Naive B cell (primary cell): ENCODE data around the gene SLC8A2. TPM values are rescaled to one million over a fixed set of nuclear protein-coding genes. Genes with fewer than 3 reads are reported as not detected.

Experiments used
- ATAC-seq, 2 donors: fragments of 150-1000 bp; cut with Tn5 transposase; 2 replicates each; pipeline ENCODE4 v1.10.0; 2021; ENCODE audit warnings: low read depth in 2 of 2, mild to moderate bottlenecking in 2 of 2, moderate library complexity in 2 of 2
- DNase-seq: peaks from one replicate; pipeline ENCODE4 v3.0.0; 2022
- H3K27ac Mint-ChIP-seq, 6 donors: one replicate each; pipeline ENCODE4 v1.8.0; 2020 to 2022; ENCODE audit warnings: mild to moderate bottlenecking in 6 of 6, mixed read lengths in 6 of 6, moderate library complexity in 5 of 6, inconsistent platforms in 2 of 6
- H3K27me3 Mint-ChIP-seq, 3 donors: one replicate each; pipeline ENCODE4 v1.8.0; 2021 to 2022; ENCODE audit warnings: mixed read lengths in 3 of 3, mild to moderate bottlenecking in 1 of 3
- H3K36me3 Mint-ChIP-seq, 2 donors: one replicate each; pipeline ENCODE4 v1.8.0; 2020 to 2022; ENCODE audit warnings: mixed read lengths in 2 of 2, inconsistent platforms in 1 of 2, mild to moderate bottlenecking in 1 of 2
- H3K4me1 Mint-ChIP-seq, 3 donors: one replicate each; pipeline ENCODE4 v1.8.0; 2020 to 2022; ENCODE audit warnings: mixed read lengths in 3 of 3, inconsistent platforms in 1 of 3, mild to moderate bottlenecking in 1 of 3, moderate library complexity in 1 of 3
- H3K4me3 Mint-ChIP-seq, 8 donors: one replicate each; pipeline ENCODE4 v1.8.0; 2020 to 2022; ENCODE audit warnings: mild to moderate bottlenecking in 8 of 8, mixed read lengths in 8 of 8, moderate library complexity in 8 of 8, inconsistent platforms in 2 of 8
- H3K9me3 Mint-ChIP-seq, 7 donors: one replicate each; pipeline ENCODE4 v1.8.0; 2020 to 2022; ENCODE audit warnings: mixed read lengths in 7 of 7, mild to moderate bottlenecking in 5 of 7, inconsistent platforms in 2 of 7, moderate library complexity in 1 of 7
- polyA plus RNA-seq, 6 donors: library from polyadenylated mRNA; unstranded; fragments of 300-500 nt; fragmentation: Illumina TruSeq; gene quantifications; one replicate each; pipeline ENCODE4 v1.2.3, GENCODE V29; 2021; ENCODE audit warnings: low read depth in 6 of 6

The SLC8A2 gene
- polyA plus RNA-seq, 6 donors from 2014 or later, result not detected

GRCh38 chr19:47509973-47510372 lies 38.3 kb upstream of the SLC8A2 start:
- H3K27ac Mint-ChIP-seq, result peak overlapping the region in 1 of 6 donors; percentile 70
- peaks cover 48 to 68% (median 52%) of the 10 kb centered on the region in 3 donors for H3K4me1 Mint-ChIP-seq
- H3K4me3 Mint-ChIP-seq, result peak overlapping the region in 3 of 8 donors; percentile 10 to 95 (median 26)
- no peak for DNase-seq
- no peak for ATAC-seq
- H3K9me3 Mint-ChIP-seq, result no peaks in the 10 kb centered on the region
- H3K36me3 Mint-ChIP-seq, result no peaks in the 10 kb centered on the region
- H3K27me3 Mint-ChIP-seq, result no peaks in the 10 kb centered on the region

DNA sequence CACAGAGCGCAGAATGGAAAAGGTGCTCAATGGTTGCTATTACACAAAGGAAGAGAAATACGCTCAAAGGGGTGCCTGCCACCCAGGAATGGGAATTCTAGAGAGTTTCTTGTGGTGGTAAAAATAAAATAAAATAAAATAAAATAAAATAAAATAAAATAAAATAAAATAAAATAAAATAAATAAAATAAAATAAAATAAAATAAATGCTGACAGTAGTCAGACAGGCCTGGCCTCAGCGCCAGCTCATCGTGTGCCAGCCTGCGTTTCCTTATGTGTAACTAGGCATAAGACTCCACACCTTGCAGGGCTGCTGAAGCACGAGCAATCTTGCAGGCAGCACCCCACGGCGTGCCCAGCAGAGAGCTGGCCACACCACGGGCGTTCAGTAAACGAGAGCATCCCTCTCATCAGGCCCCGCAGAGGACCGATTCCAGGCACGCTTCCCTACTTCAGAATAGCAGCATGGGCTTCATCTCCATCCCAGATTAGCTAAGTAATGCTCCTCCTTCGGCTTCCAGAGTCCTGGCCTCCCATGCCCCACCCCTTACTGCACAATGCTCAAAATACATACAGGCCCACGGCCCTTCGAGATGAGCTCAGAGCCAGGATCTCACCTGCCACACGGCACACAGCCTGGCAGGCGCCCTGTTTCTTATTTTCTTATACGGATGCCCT lies 37.6 kb upstream of the SLC8A2 start:
- Mint-ChIP-seq H3K27ac (peak overlapping the region in 2 of 6 donors; percentile 15 to 33), H3K9me3 (no peaks in the 10 kb centered on the region), H3K27me3 (no peaks in the 10 kb centered on the region), H3K36me3 (no peaks in the 10 kb centered on the region), H3K4me3 (peak overlapping the region in 1 of 8 donors; percentile 95), H3K4me1 (peaks cover 42 to 61% (median 46%) of the 10 kb centered on the region in 3 donors)
- ATAC-seq, result no peak
- no peak for DNase-seq

DNA sequence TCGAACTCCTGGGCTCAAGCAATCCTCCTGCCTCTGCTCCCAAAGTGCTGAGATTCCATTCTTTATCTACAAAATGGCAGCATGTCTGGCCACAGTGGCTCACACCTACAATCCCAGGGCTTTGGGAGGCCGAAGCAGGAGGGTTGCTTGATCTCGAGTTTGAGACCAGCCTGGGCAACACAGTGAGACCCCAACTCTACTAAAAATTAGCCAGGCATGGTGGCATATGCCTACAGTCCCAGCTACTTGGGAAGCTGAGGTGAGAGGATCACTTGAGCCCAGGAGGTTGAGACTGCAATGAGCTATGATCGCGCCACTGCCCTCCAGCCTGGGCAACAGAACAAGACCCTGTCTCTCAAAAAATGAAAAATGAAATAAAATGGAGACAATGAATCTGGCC lies 37.0 kb upstream of the SLC8A2 start:
- H3K4me1 Mint-ChIP-seq, result peaks cover 36 to 55% (median 41%) of the 10 kb centered on the region in 3 donors
- H3K36me3 Mint-ChIP-seq, result no peaks in the 10 kb centered on the region

DNA sequence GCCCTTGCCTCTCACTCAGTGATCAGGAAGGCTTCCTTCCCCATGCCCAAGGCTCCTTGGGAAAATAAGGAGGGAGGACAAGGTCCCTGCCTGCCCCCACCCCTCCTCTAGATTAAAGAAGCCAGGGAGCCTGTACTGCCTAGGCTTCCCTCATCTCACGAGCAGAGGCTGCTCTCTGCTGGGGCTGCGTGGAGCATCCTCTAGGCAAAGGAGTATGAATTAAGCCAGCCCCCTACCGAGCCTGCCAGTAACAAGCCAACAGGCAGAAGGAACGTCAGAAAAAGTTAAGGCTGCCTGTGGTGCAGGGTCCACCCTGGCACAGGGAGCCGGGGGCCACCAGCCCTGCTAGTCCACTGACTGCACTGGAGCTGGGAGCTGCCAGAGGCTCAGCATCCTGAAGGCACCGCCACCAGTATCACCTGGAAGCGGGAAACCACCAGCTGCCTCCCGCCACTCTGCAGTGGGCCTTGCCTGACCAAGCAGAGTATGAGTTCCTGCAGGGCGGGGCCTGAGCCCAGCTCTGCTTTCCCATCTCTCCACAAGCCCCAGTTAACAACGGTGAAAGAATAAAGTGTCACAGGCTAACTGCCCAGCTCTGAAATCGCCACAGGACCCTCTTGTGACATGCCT lies 36.3 kb upstream of the SLC8A2 start:
- DNase-seq (no peak), ATAC-seq (no peak)
- H3K9me3 Mint-ChIP-seq, result no peaks in the 10 kb centered on the region
- peaks cover 33 to 53% (median 34%) of the 10 kb centered on the region in 3 donors for H3K4me1 Mint-ChIP-seq
- peak overlapping the region in 1 of 8 donors; percentile 27 for H3K4me3 Mint-ChIP-seq
- no peaks in the 10 kb centered on the region for H3K27me3 Mint-ChIP-seq
- H3K36me3 Mint-ChIP-seq, result peaks cover 5 to 7% of the 10 kb centered on the region in 2 donors
- peak overlapping the region in 1 of 6 donors; percentile 53 for H3K27ac Mint-ChIP-seq

More for the DNA sequence above, 37.0 kb upstream of the SLC8A2 start:
- DNase-seq (no peak), ATAC-seq (no peak)
- Mint-ChIP-seq H3K9me3 (no peaks in the 10 kb centered on the region), H3K4me3 (peak overlapping the region in 2 of 8 donors; percentile 3 to 27), H3K27ac (peak overlapping the region in 1 of 6 donors; percentile 53), H3K27me3 (no peaks in the 10 kb centered on the region)

DNA sequence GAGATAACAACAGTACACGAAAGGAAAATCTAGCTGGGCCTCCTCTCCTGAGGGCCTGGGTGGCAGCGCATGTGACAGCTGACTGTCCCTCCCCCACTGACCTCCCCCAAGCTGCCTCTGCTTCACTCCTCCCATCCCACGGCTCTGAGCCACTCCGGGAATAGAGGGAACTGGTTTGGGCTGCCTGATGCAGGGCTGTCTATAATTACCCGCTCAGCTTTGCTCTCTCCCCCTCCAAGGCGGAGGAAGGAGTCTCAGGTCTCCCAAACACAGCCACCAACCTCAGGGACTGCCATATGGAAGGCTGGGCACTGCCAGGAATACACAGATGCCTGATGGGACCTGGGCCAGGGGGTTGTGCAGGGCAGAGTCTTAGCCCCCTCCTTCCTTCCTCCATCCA lies 35.3 kb upstream of the SLC8A2 start:
- Mint-ChIP-seq H3K9me3 (no peaks in the 10 kb centered on the region), H3K27ac (peak overlapping the region in 1 of 6 donors; percentile 56), H3K4me1 (peaks cover 23 to 43% (median 24%) of the 10 kb centered on the region in 3 donors), H3K4me3 (no peak overlapping the region), H3K36me3 (peaks cover 8 to 11% of the 10 kb centered on the region in 2 donors), H3K27me3 (no peaks in the 10 kb centered on the region)
- no peak for ATAC-seq
- no peak for DNase-seq

GRCh38 chr19:47506459-47506858 lies 34.8 kb upstream of the SLC8A2 start:
- peak overlapping the region in 1 of 6 donors; percentile 44 for H3K27ac Mint-ChIP-seq
- H3K27me3 Mint-ChIP-seq, result no peaks in the 10 kb centered on the region
- ATAC-seq, result no peak
- H3K36me3 Mint-ChIP-seq, result peaks cover 11 to 13% of the 10 kb centered on the region in 2 donors
- DNase-seq, result no peak
- peak overlapping the region in 1 of 8 donors; percentile 5 for H3K4me3 Mint-ChIP-seq
- H3K9me3 Mint-ChIP-seq, result no peaks in the 10 kb centered on the region
- peaks cover 17 to 37% (median 18%) of the 10 kb centered on the region in 3 donors for H3K4me1 Mint-ChIP-seq

- peak overlapping the region in 2 of 6 donors; percentile 28 to 36 for H3K27ac Mint-ChIP-seq
These were observed 33.8 kb upstream of the SLC8A2 start for GRCh38 chr19:47505506-47505905.

DNA sequence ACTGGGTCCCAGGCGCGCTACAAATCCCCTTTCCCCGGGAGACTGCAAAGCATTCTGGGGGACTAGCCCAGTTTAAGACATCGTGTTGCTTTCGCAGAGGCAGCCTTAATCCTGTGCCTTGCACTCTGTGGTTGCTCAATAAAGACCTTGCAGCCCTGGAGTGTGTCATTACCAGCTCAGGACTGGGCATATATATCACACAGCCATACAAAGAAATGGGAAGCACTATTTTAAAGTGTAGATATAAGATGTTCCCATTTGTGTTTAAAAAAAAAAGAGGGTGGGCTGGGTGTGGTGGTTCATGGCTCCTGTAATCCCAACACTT lies 32.1 kb upstream of the SLC8A2 start:
- Mint-ChIP-seq H3K27ac (peak overlapping the region in 1 of 6 donors; percentile 59), H3K27me3 (no peaks in the 10 kb centered on the region), H3K4me1 (peaks cover 6 to 26% (median 8%) of the 10 kb centered on the region in 3 donors), H3K36me3 (peaks cover 11 to 15% of the 10 kb centered on the region in 2 donors), H3K4me3 (no peak overlapping the region), H3K9me3 (no peaks in the 10 kb centered on the region)
- DNase-seq (no peak), ATAC-seq (no peak)

More at GRCh38 chr19:47505506-47505905, 33.8 kb upstream of the SLC8A2 start:
- ATAC-seq (no peak), DNase-seq (no peak)
- Mint-ChIP-seq H3K4me3 (peak overlapping the region in 1 of 8 donors; percentile 29), H3K9me3 (no peaks in the 10 kb centered on the region), H3K36me3 (peaks cover 11 to 15% of the 10 kb centered on the region in 2 donors), H3K27me3 (no peaks in the 10 kb centered on the region), H3K4me1 (peaks cover 12 to 30% (median 17%) of the 10 kb centered on the region in 3 donors)

DNA sequence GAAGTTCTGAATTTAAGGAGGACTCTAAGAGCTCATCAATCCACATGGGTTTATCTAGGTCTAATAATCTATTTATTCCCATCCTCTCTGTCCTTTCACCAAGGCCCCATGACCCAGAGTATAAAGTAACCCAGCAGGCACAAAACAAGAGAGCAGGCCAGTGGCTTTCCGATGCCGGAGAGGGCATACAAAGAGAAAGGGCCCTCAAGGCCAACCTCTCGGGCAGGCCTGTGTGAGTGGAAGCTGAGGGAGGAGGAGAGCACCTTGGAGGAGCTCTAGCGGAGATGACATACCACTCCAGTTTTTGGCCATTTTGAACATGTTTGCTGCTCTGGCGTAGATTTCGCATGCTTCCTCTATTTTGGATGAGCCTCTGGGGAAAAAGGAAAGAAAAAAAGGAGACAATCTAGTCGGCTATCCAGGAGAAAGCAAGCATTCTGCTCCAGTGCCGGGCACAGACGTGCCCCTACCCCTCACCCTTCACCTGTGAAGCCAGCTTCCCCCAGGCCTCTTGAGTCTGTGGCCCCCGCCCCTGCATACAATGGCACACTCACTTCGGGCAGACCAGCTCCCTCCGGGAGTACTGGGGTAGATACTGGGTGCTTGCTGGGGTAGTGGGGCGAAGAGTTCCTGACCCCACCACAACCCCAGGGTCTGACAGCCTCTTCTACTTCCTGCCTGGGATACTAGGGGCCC lies 31.6 kb upstream of the SLC8A2 start:
- Mint-ChIP-seq H3K27ac (peak overlapping the region in 1 of 6 donors; percentile 42), H3K36me3 (peaks cover 11 to 15% of the 10 kb centered on the region in 2 donors), H3K4me3 (no peak overlapping the region), H3K27me3 (no peaks in the 10 kb centered on the region), H3K9me3 (no peaks in the 10 kb centered on the region), H3K4me1 (peaks cover 8 to 27% (median 8%) of the 10 kb centered on the region in 3 donors)
- DNase-seq (no peak), ATAC-seq (no peak)

- H3K27ac Mint-ChIP-seq, result peak overlapping the region in 1 of 6 donors; percentile 32
- no peaks in the 10 kb centered on the region for H3K27me3 Mint-ChIP-seq
- no peak for ATAC-seq
- H3K9me3 Mint-ChIP-seq, result no peaks in the 10 kb centered on the region
- peaks cover 0 to 14% (median 8%) of the 10 kb centered on the region in 3 donors for H3K4me1 Mint-ChIP-seq
- DNase-seq, result no peak
- peaks cover 11 to 22% of the 10 kb centered on the region in 2 donors for H3K36me3 Mint-ChIP-seq
- H3K4me3 Mint-ChIP-seq, result no peak overlapping the region
These were observed 28.5 kb upstream of the SLC8A2 start for GRCh38 chr19:47499863-47500830.

DNA sequence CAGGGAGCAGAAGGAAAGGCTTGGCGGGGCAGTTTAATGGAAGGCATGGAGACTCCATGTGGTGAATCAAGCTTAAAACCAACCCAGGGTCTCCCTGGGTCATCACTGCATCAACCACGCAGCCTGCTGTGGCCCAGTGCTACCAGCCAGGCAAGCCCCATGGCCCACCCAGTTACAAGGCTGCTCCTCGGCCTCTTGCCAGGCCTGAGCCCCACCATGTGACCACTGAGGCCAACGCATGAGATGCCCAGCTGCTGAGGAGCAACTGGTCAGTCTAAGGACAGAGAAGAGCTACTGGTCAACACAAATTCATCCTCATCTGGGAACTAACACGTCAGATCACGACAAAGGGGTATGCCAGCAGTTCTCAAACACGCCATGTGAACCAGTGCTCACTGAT lies 27.7 kb upstream of the SLC8A2 start:
- H3K4me3 Mint-ChIP-seq, result no peak overlapping the region
- H3K4me1 Mint-ChIP-seq, result peaks cover 0 to 13% (median 8%) of the 10 kb centered on the region in 3 donors
- no peak overlapping the region for H3K27ac Mint-ChIP-seq
- no peaks in the 10 kb centered on the region for H3K27me3 Mint-ChIP-seq
- ATAC-seq (no peak), DNase-seq (no peak)
- H3K9me3 Mint-ChIP-seq, result no peaks in the 10 kb centered on the region
- peaks cover 11 to 22% of the 10 kb centered on the region in 2 donors for H3K36me3 Mint-ChIP-seq

GRCh38 chr19:47498561-47498960 lies 26.9 kb upstream of the SLC8A2 start:
- Mint-ChIP-seq H3K36me3 (peaks cover 11 to 21% of the 10 kb centered on the region in 2 donors), H3K4me3 (no peak overlapping the region)
- ATAC-seq, result no peak

More at GRCh38 chr19:47498561-47498960, 26.9 kb upstream of the SLC8A2 start:
- DNase-seq, result no peak
- Mint-ChIP-seq H3K4me1 (peaks cover 0 to 13% (median 8%) of the 10 kb centered on the region in 3 donors), H3K9me3 (no peaks in the 10 kb centered on the region), H3K27ac (peak overlapping the region in 1 of 6 donors; percentile 32), H3K27me3 (no peaks in the 10 kb centered on the region)
